Prostate gland (tissue), 2 donors: Measurements from ENCODE around the gene DTNB. TPM values are rescaled to one million over a fixed set of nuclear protein-coding genes. Genes with fewer than 3 reads are reported as not detected.

ENCODE experiments used
- DNase-seq: peaks from one replicate; pipeline ENCODE4 v3.0.0-alpha.2; 2019; ENCODE audit warnings: low spot score
- H3K27ac ChIP-seq, 2 donors: fragments of 200-600 bp; sonication (generic); 2 replicates each; pipeline ENCODE4 v1.5.1; 2017 to 2019
- H3K27me3 ChIP-seq: fragments of 200-600 bp; sonication (generic); replicated peaks from 2 replicates; pipeline ENCODE4 v1.5.1; 2019; ENCODE audit not compliant: insufficient read depth
- H3K36me3 ChIP-seq, 2 donors: fragments of 200-600 bp; sonication (generic); 1 replicate in 1 of 2; 2 replicates in 1 of 2; pipeline versions ENCODE4 v1.5.1 to v1.8.1; 2017 to 2019
- H3K4me1 ChIP-seq: fragments of 200-600 bp; sonication (generic); replicated peaks from 2 replicates; pipeline ENCODE4 v1.5.1; 2019
- H3K4me3 ChIP-seq, 2 donors: fragments of 200-600 bp; sonication (generic); 2 replicates each; pipeline ENCODE4 v1.5.1; 2017 to 2019
- H3K9me3 ChIP-seq: fragments of 200-600 bp; sonication (generic); 2 replicates; pipeline ENCODE4 v1.5.1; 2017
- POLR2A ChIP-seq: fragments of 450-650 bp; IDR thresholded peaks from one replicate; pipeline ENCODE4 v1.6.1; 2016; ENCODE audit warnings: antibody characterized with exemption, mild to moderate bottlenecking
- POLR2AphosphoS5 ChIP-seq: sonication (generic); formaldehyde crosslinking; IDR thresholded peaks from one replicate; pipeline ENCODE4 v1.6.1; 2017; ENCODE audit warnings: antibody characterized with exemption
- WGBS: methylation state at CpG from one replicate; pipeline ENCODE4 v1.1.5; 2018; 5-methylcytosine and 5-hydroxymethylcytosine counted together
- intact Hi-C: fragments of 100-400 bp; cut with DNase I; formaldehyde crosslinking; loops from one replicate; pipeline ENCODE4 v1.14.2; 2022
- total RNA-seq, 2 donors: library from RNA; depleted of rRNA; stranded (reverse); fragments of >200 nt; gene quantifications; one replicate each; pipeline ENCODE4 v1.1.0, GENCODE V29; 2016
- TF ChIP-seq, protein P1 (sequence below), 4 experiments: fragments of 200-600 bp in 2 of 4; fragments of 450-650 bp in 2 of 4; sonication (generic) in 2 of 4; IDR thresholded peaks; 1 replicate in 3 of 4; 2 replicates in 1 of 4; pipeline ENCODE4 v1.5.1; 2016 to 2019; ENCODE audit warnings: antibody characterized with exemption in 4 of 4, mild to moderate bottlenecking in 2 of 4, moderate library complexity in 2 of 4

The DTNB gene
- total RNA-seq, 2 donors from 2014 or later, result 47.0 to 61.9 TPM

DNA sequence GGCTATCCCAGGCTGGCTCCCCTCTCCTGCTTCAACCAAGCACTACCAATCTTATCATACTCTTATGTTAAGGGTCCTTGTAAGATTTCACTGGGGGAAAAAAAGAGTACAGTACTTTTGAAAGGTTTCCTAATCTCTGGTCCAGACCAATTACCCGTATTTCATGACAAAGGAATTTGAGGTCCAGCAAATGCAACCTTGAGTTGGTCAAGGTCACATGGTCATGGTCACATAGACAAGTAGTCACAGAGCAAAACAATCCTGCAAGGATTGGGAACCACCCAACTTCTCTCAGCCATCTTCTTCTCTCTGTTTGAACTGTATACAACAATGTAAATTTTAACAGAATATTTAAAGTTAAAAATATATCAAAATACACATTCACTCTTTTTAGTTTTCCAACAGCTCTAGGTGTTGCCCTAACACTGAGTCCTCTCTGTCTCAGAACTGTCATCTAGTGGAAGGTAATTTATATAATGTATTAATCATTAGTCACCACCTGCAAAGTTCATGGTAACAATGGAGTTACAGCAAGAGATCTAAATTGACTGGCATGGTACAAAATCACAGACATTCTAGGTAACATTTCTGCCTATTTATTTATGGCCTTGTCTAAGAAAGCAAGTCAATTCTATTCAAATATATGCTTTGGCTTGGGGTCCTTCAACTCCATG is 21.5 kb downstream of the DTNB start:
- 95% methylated on average over 1 of the region's 1 CpG for WGBS
- Histone ChIP-seq H3K36me3 (no peaks in the 10 kb centered on the region), H3K4me3 (no peak overlapping the region), H3K4me1 (no peaks in the 10 kb centered on the region), H3K9me3 (no peaks in the 10 kb centered on the region), H3K27ac (no peak overlapping the region), H3K27me3 (no peaks in the 10 kb centered on the region)
- intact Hi-C loops, result no loop called here
- TF ChIP-seq POLR2AphosphoS5, result no peak
- TF ChIP-seq POLR2A, result no peak
- TF ChIP-seq, protein P1, sequence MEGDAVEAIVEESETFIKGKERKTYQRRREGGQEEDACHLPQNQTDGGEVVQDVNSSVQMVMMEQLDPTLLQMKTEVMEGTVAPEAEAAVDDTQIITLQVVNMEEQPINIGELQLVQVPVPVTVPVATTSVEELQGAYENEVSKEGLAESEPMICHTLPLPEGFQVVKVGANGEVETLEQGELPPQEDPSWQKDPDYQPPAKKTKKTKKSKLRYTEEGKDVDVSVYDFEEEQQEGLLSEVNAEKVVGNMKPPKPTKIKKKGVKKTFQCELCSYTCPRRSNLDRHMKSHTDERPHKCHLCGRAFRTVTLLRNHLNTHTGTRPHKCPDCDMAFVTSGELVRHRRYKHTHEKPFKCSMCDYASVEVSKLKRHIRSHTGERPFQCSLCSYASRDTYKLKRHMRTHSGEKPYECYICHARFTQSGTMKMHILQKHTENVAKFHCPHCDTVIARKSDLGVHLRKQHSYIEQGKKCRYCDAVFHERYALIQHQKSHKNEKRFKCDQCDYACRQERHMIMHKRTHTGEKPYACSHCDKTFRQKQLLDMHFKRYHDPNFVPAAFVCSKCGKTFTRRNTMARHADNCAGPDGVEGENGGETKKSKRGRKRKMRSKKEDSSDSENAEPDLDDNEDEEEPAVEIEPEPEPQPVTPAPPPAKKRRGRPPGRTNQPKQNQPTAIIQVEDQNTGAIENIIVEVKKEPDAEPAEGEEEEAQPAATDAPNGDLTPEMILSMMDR (IDR thresholded peaks at IDR 0.05), result no peak
- DNase-seq, result no peak

DNA sequence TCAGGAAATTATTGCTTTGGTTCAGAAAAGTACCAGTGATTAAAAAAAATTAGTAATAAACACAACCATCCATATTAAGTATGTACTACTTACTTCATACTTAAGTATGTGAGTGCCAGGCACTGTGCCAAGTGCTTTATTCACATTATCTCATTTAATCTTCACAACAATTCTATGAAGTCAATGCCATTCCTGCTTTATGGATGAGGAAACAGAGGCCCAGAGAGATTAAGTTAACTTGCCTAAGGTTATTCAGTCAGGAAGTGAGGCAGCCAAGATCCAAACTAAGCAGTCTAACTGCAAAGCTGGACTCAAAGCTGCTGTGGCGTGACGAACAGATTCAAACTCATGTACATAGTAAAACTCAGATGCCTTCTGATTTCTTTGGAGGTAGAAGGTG is 22.3 kb downstream of the DTNB start:
- Histone ChIP-seq H3K4me3 (no peak overlapping the region), H3K27ac (no peak overlapping the region), H3K36me3 (no peaks in the 10 kb centered on the region), H3K9me3 (no peaks in the 10 kb centered on the region), H3K27me3 (no peaks in the 10 kb centered on the region), H3K4me1 (no peaks in the 10 kb centered on the region)
- no peak for DNase-seq
- intact Hi-C loops, result no loop called here
- TF ChIP-seq, protein P1 (IDR thresholded peaks at IDR 0.05), result no peak
- TF ChIP-seq POLR2A (no peak), POLR2AphosphoS5 (no peak)
- 48% methylated on average over 2 of the region's 2 CpGs for WGBS

DNA sequence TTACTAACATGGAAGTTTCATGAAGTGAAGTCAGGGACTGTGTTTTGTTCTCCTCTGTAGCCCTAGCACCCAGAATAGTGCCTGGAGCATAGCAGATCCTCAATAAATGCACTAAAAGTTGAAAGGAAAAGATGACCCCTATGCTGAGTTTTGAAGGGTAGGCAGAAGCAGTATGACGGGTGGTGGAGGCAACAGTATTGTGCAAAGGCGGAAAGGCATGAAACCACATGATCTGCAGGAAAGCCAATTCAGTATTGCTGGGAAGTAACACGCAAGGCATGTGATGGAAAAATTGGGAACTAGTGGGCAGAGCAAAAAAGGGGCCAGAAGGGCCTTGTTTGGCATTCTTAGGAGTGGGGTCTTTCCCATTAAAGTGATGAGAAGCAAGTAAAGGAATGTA is 23.1 kb downstream of the DTNB start:
- intact Hi-C loops, result no loop called here
- Histone ChIP-seq H3K9me3 (no peaks in the 10 kb centered on the region), H3K36me3 (no peaks in the 10 kb centered on the region), H3K27me3 (no peaks in the 10 kb centered on the region), H3K4me1 (no peaks in the 10 kb centered on the region), H3K4me3 (no peak overlapping the region), H3K27ac (no peak overlapping the region)
- DNase-seq, result no peak
- WGBS, result 96% methylated on average over 3 of the region's 3 CpGs
- TF ChIP-seq POLR2A (no peak), POLR2AphosphoS5 (no peak)
- TF ChIP-seq, protein P1 (IDR thresholded peaks at IDR 0.05), result no peak

DNA sequence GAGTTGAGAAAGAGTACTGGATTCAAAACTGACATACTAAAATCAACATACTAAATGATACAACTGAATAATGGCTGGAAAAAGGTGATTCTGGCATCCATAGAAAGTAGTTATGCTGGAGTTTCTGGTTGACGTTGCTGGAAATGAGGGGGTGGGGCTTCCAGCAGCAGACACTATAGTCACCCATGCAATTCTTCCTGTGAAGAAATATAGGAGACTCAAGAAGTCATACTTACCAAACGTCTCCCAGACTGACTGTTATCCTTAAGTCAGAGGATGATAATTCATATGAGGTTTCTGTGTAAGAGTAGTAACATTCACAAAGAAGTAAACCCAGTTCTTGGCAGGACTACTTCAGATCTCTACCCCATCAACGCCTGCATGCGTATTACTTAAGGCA is 23.6 kb downstream of the DTNB start:
- Histone ChIP-seq H3K4me1 (no peaks in the 10 kb centered on the region), H3K27me3 (no peaks in the 10 kb centered on the region), H3K36me3 (no peaks in the 10 kb centered on the region), H3K27ac (no peak overlapping the region), H3K9me3 (no peaks in the 10 kb centered on the region), H3K4me3 (no peak overlapping the region)
- WGBS, result 69% methylated on average over 4 of the region's 4 CpGs
- TF ChIP-seq, protein P1 (IDR thresholded peaks at IDR 0.05), result no peak
- TF ChIP-seq POLR2AphosphoS5 (no peak), POLR2A (no peak)
- intact Hi-C loops, result no loop called here
- DNase-seq, result no peak

DNA sequence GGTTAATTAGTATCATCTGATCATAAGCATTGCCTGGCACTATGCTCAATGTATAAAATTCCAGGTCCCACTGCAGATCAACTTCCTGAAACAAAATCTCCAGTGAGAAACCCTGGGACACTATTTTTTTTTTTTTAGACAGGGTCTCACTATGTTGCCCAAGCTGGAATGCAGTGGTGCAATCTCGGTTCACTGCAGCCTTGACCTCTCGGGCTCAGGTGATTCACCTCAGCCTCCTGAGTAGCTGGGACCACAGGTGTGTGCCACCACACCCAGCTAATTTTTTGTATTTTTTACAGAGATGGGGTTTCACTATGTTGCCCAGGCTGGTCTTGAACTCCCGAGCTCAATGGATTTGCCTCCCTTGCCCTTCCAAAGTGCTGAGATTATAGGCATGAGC is 31.1 kb downstream of the DTNB start:
- intact Hi-C loops, result no loop called here
- H3K36me3 ChIP-seq, result no peaks in the 10 kb centered on the region
- DNase-seq, result no peak
- H3K9me3 ChIP-seq, result no peaks in the 10 kb centered on the region
- TF ChIP-seq POLR2AphosphoS5, result no peak
- TF ChIP-seq, protein P1 (IDR thresholded peaks at IDR 0.05), result no peak
- TF ChIP-seq POLR2A, result no peak
- H3K27ac ChIP-seq, result no peak overlapping the region
- H3K4me3 ChIP-seq, result no peak overlapping the region
- H3K27me3 ChIP-seq, result no peaks in the 10 kb centered on the region
- 98% methylated on average over 3 of the region's 3 CpGs for WGBS
- no peaks in the 10 kb centered on the region for H3K4me1 ChIP-seq
